HepG2 (cell line): ENCODE results near the gene TAP1. TPM values are rescaled to one million over a fixed set of nuclear protein-coding genes. Genes with fewer than 3 reads are reported as not detected.
A peak's percentile ranks its signal among the peaks of the same experiment; 100 is the strongest.

Experiments used
- ASH2L ChIP-seq: fragments of 300-600, 200-600 bp; sonication (generic); IDR thresholded peaks from 2 replicates; pipeline ENCODE4 v1.7.0; 2017; ENCODE audit warnings: low read depth, mild to moderate bottlenecking, moderate library complexity, mixed read lengths, low read length; ENCODE audit not compliant: insufficient read length
- CREM ChIP-seq, 2 experiments: sonication (generic) in 1 of 2; formaldehyde crosslinking in 1 of 2; IDR thresholded peaks; 2 replicates each; pipeline versions ENCODE4 v1.4.0 to v1.6.1; 2016 to 2020; ENCODE audit warnings: antibody characterized with exemption in 1 of 2, mild to moderate bottlenecking in 1 of 2, missing genetic modification reagents in 1 of 2
- DPF2 ChIP-seq: sonication (generic); formaldehyde crosslinking; IDR thresholded peaks from 2 replicates; pipeline ENCODE4 v1.4.0; 2020; ENCODE audit warnings: mild to moderate bottlenecking, low read depth, missing genetic modification reagents, borderline replicate concordance
- FLYWCH1 ChIP-seq: sonication (generic); formaldehyde crosslinking; IDR thresholded peaks from 2 replicates; pipeline ENCODE4 v1.8.1; 2023; ENCODE audit warnings: mild to moderate bottlenecking, missing genetic modification reagents
- GATAD2A ChIP-seq: IDR thresholded peaks from 2 replicates; pipeline ENCODE4 v1.6.1; 2016
- NFATC3 ChIP-seq: sonication (generic); formaldehyde crosslinking; IDR thresholded peaks from 2 replicates; pipeline ENCODE4 v1.5.1; 2020; ENCODE audit warnings: mild to moderate bottlenecking, missing genetic modification reagents
- NFYC ChIP-seq: IDR thresholded peaks from 2 replicates; pipeline ENCODE4 v1.6.1; 2016; ENCODE audit warnings: missing genetic modification reagents, missing compliant biosample characterization
- RELA ChIP-seq: sonication (generic); formaldehyde crosslinking; IDR thresholded peaks from 2 replicates; pipeline ENCODE4 v1.4.0; 2020; ENCODE audit warnings: missing genetic modification reagents
- RFX1 ChIP-seq: fragments of 450-650 bp; IDR thresholded peaks from 2 replicates; pipeline ENCODE4 v1.6.1; 2017
- SIN3A ChIP-seq: IDR thresholded peaks from 2 replicates; pipeline ENCODE4 v1.6.1; 2011; ENCODE audit warnings: low read depth, mild to moderate bottlenecking, control low read depth, low read length, borderline replicate concordance
- SMARCC2 ChIP-seq: fragments of 450-650 bp; IDR thresholded peaks from 2 replicates; pipeline ENCODE4 v1.6.1; 2017; ENCODE audit warnings: antibody characterized with exemption, mild to moderate bottlenecking
- STAG1 ChIP-seq: sonication (generic); formaldehyde crosslinking; IDR thresholded peaks from 2 replicates; pipeline ENCODE4 v1.4.0; 2020; ENCODE audit warnings: missing genetic modification reagents
- XBP1 ChIP-seq: sonication (generic); formaldehyde crosslinking; IDR thresholded peaks from 2 replicates; pipeline ENCODE4 v1.5.0; 2020; ENCODE audit warnings: missing genetic modification reagents
- ZNF274 ChIP-seq: sonication (generic); formaldehyde crosslinking; IDR thresholded peaks from 2 replicates; pipeline ENCODE4 v1.5.1; 2020; ENCODE audit warnings: mild to moderate bottlenecking, missing genetic modification reagents
- ZNF34 ChIP-seq: sonication (generic); formaldehyde crosslinking; IDR thresholded peaks from 2 replicates; pipeline ENCODE4 v1.4.0; 2020; ENCODE audit warnings: mild to moderate bottlenecking, missing genetic modification reagents, borderline replicate concordance
- ZNF343 ChIP-seq: sonication (generic); formaldehyde crosslinking; IDR thresholded peaks from 2 replicates; pipeline ENCODE4 v1.4.0; 2020; ENCODE audit warnings: mild to moderate bottlenecking, missing genetic modification reagents
- ZNF446 ChIP-seq: sonication (generic); formaldehyde crosslinking; IDR thresholded peaks from 2 replicates; pipeline ENCODE4 v1.5.0; 2020; ENCODE audit warnings: mild to moderate bottlenecking, missing genetic modification reagents
- ZNF883 ChIP-seq: sonication (generic); formaldehyde crosslinking; IDR thresholded peaks from 2 replicates; pipeline ENCODE4 v1.5.1; 2020; ENCODE audit warnings: mild to moderate bottlenecking, missing genetic modification reagents; ENCODE audit errors: not compliant biosample characterization
- polyA plus RNA-seq, 8 experiments: library from polyadenylated mRNA; depleted of rRNA in 3 of 8; stranded (reverse) in 7 of 8; unstranded in 1 of 8; fragments of >200 nt; fragmentation: Illumina TruSeq in 4 of 8; extraction: Trizol in 4 of 8; gene quantifications; 2 replicates each; pipeline versions ENCODE4 v1.2.1 to v1.2.3, GENCODE V29; 2011 to 2016; ENCODE audit warnings: low read depth in 4 of 8, missing spikeins in 1 of 8, mixed read lengths in 1 of 8; ENCODE audit not compliant: insufficient read depth in 1 of 8
- total RNA-seq, 5 experiments: library from RNA; depleted of rRNA; stranded (reverse); fragments of >200 nt; fragmentation: Illumina TruSeq; extraction: Trizol; gene quantifications; 2 replicates each; pipeline ENCODE4 v1.2.3, GENCODE V29; 2016; ENCODE audit warnings: low read depth in 1 of 5
- TF ChIP-seq, protein P1 (sequence below): sonication (generic); formaldehyde crosslinking; IDR thresholded peaks from 2 replicates; pipeline ENCODE4 v1.5.0; 2020; ENCODE audit warnings: missing genetic modification reagents
- TF ChIP-seq, protein P2 (sequence below): sonication (generic); formaldehyde crosslinking; IDR thresholded peaks from 2 replicates; pipeline ENCODE4; 2020; ENCODE audit warnings: missing genetic modification reagents, mild to moderate bottlenecking, borderline replicate concordance
- TF ChIP-seq, protein P3 (sequence below): sonication (generic); formaldehyde crosslinking; IDR thresholded peaks from 2 replicates; pipeline ENCODE4 v1.8.1; 2023; ENCODE audit warnings: missing genetic modification reagents, mild to moderate bottlenecking, borderline replicate concordance
- TF ChIP-seq, protein P4 (sequence below): sonication (generic); formaldehyde crosslinking; IDR thresholded peaks from 2 replicates; pipeline ENCODE4 v1.5.1; 2020; ENCODE audit warnings: missing genetic modification reagents, mild to moderate bottlenecking, borderline replicate concordance
- TF ChIP-seq, protein P5 (sequence below): sonication (generic); formaldehyde crosslinking; conservative IDR thresholded peaks from 2 replicates; pipeline ENCODE4 v1.4.0; 2020; ENCODE audit warnings: missing genetic modification reagents

The TAP1 gene
- total and polyA plus RNA-seq, 2 of the 13 experiments (the other 11 are each of a cell fraction or from before 2014, with no cell fraction given) = 31.2 to 52.2 TPM

DNA sequence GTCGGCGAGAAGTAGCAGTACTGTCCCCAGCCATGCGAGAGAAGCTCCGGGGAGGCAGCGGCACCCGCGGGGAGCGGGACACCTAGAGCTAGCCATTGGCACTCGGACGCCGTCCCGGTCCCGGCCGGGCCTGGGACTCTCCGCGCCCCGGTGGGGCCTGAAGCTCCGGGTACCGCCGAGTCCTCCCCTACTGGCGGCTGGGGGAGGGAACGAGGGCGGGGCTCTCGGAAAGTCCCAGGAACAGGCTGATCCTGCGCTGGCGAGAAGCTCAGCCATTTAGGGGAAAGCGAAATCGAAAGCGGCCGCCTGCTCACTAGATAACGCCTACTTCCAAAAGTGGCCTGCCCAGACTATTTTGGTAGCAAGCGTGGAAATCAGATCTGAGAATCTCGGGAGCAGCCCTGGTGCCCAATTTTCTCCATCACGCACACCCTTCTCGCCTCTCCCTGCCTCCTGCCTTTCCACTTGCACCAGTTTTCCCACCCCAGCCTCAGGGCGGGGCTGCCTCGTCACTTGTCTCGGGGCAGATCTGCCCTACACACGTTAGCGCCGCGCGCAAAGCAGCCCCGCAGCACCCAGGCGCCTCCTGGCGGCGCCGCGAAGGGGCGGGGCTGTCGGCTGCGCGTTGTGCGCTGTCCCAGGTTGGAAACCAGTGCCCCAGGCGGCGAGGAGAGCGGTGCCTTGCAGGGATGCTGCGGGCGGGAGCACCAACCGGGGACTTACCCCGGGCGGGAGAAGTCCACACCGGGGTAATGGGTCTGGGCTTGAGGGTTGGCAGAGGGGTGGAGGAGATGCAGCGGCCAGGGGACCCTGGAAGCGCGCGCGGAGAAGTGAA is at the start of gene TAP1, which contains the start of gene PSMB9 (continued):
- TF ChIP-seq, protein P1, sequence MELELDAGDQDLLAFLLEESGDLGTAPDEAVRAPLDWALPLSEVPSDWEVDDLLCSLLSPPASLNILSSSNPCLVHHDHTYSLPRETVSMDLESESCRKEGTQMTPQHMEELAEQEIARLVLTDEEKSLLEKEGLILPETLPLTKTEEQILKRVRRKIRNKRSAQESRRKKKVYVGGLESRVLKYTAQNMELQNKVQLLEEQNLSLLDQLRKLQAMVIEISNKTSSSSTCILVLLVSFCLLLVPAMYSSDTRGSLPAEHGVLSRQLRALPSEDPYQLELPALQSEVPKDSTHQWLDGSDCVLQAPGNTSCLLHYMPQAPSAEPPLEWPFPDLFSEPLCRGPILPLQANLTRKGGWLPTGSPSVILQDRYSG = peak; percentile 86; the same call in 1 of the 2 replicates
- TF ChIP-seq, protein P2, sequence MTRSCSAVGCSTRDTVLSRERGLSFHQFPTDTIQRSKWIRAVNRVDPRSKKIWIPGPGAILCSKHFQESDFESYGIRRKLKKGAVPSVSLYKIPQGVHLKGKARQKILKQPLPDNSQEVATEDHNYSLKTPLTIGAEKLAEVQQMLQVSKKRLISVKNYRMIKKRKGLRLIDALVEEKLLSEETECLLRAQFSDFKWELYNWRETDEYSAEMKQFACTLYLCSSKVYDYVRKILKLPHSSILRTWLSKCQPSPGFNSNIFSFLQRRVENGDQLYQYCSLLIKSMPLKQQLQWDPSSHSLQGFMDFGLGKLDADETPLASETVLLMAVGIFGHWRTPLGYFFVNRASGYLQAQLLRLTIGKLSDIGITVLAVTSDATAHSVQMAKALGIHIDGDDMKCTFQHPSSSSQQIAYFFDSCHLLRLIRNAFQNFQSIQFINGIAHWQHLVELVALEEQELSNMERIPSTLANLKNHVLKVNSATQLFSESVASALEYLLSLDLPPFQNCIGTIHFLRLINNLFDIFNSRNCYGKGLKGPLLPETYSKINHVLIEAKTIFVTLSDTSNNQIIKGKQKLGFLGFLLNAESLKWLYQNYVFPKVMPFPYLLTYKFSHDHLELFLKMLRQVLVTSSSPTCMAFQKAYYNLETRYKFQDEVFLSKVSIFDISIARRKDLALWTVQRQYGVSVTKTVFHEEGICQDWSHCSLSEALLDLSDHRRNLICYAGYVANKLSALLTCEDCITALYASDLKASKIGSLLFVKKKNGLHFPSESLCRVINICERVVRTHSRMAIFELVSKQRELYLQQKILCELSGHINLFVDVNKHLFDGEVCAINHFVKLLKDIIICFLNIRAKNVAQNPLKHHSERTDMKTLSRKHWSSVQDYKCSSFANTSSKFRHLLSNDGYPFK (CRISPR knock-in tag) = no peak; the same call in 1 of the 2 replicates
- TF ChIP-seq ZNF446 (CRISPR knock-in tag) = no peak; the same call in 1 of the 2 replicates
- TF ChIP-seq, protein P3, sequence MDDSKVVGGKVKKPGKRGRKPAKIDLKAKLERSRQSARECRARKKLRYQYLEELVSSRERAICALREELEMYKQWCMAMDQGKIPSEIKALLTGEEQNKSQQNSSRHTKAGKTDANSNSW = peak; percentile 37; the same call in 1 of the 2 replicates
- no peak for TF ChIP-seq ZNF883 (CRISPR knock-in tag)
- TF ChIP-seq CREM (IDR thresholded peaks at IDR 0.05) = peak; percentile 91
- peak; percentile 78 for TF ChIP-seq CREM (CRISPR knock-in tag; IDR thresholded peaks at IDR 0.05)
- no peak for TF ChIP-seq RFX1
- no peak for TF ChIP-seq ZNF274 (CRISPR knock-in tag)
- no peak for TF ChIP-seq GATAD2A (CRISPR knock-in tag)
- TF ChIP-seq RELA (CRISPR knock-in tag) = no peak
- TF ChIP-seq NFATC3 = 0 out of 2 replicates have a peak, but pooled peaks have one; percentile 39
- no peak for TF ChIP-seq DPF2 (CRISPR knock-in tag)
- TF ChIP-seq, protein P4, sequence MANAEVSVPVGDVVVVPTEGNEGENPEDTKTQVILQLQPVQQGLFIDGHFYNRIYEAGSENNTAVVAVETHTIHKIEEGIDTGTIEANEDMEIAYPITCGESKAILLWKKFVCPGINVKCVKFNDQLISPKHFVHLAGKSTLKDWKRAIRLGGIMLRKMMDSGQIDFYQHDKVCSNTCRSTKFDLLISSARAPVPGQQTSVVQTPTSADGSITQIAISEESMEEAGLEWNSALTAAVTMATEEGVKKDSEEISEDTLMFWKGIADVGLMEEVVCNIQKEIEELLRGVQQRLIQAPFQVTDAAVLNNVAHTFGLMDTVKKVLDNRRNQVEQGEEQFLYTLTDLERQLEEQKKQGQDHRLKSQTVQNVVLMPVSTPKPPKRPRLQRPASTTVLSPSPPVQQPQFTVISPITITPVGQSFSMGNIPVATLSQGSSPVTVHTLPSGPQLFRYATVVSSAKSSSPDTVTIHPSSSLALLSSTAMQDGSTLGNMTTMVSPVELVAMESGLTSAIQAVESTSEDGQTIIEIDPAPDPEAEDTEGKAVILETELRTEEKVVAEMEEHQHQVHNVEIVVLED (CRISPR knock-in tag) = peak; percentile 82
- TF ChIP-seq, protein P5, sequence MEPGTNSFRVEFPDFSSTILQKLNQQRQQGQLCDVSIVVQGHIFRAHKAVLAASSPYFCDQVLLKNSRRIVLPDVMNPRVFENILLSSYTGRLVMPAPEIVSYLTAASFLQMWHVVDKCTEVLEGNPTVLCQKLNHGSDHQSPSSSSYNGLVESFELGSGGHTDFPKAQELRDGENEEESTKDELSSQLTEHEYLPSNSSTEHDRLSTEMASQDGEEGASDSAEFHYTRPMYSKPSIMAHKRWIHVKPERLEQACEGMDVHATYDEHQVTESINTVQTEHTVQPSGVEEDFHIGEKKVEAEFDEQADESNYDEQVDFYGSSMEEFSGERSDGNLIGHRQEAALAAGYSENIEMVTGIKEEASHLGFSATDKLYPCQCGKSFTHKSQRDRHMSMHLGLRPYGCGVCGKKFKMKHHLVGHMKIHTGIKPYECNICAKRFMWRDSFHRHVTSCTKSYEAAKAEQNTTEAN (CRISPR knock-in tag) = no peak; the same call in 1 of the 2 replicates
- TF ChIP-seq SMARCC2 = no peak
- peak; percentile 45 for TF ChIP-seq NFYC (CRISPR knock-in tag)
- TF ChIP-seq XBP1 (CRISPR knock-in tag) = no peak
- peak; percentile 62; the same call in 1 of the 2 replicates for TF ChIP-seq SIN3A
- TF ChIP-seq ASH2L = peak; percentile 88
- 0 out of 2 replicates have a peak, but pooled peaks have one; percentile 46 for TF ChIP-seq ZNF34 (CRISPR knock-in tag)
- TF ChIP-seq ZNF343 (CRISPR knock-in tag) = no peak
- TF ChIP-seq STAG1 (CRISPR knock-in tag) = peak; percentile 66
- TF ChIP-seq FLYWCH1 (CRISPR knock-in tag) = no peak
